B cell (primary cell): ENCODE data around the gene OXNAD1. TPM values are rescaled to one million over a fixed set of nuclear protein-coding genes. Genes with fewer than 3 reads are reported as not detected.

Experiments
- ATAC-seq: fragments of 200-7000 bp; cut with Tn5 transposase; one replicate; pipeline ENCODE4 v1.10.0; 2021; ENCODE audit warnings: low read depth, mild to moderate bottlenecking, moderate number of reproducible peaks, moderate library complexity
- CTCF ChIA-PET: fragments of 350-600 bp; sonication (Branson Sonifier 250); formaldehyde crosslinking; loops from one replicate; lab custom pipeline; 2021; ENCODE audit warnings: antibody characterized with exemption, inconsistent platforms; lab: Charles Lee
- POLR2A ChIA-PET: fragments of 350-600 bp; sonication (Branson Sonifier 250); formaldehyde crosslinking; loops from one replicate; lab custom pipeline; 2021; ENCODE audit warnings: antibody characterized with exemption; lab: Charles Lee
- DNase-seq: peaks from one replicate; pipeline ENCODE4 v3.0.0; 2013
- H2AFZ ChIP-seq: 2 replicates; pipeline ENCODE4 v1.6.1; 2012; ENCODE audit warnings: mild to moderate bottlenecking, low read depth, low read length; ENCODE audit not compliant: insufficient read depth, poor library complexity, severe bottlenecking
- H3K27ac ChIP-seq, 2 donors: 1 replicate in 1 of 2; 2 replicates in 1 of 2; pipeline ENCODE4 v1.5.1; 2012 to 2013; ENCODE audit warnings: low read length in 2 of 2, mild to moderate bottlenecking in 2 of 2, moderate library complexity in 1 of 2
- H3K27me3 ChIP-seq, 4 experiments: fragments of 200-600 bp in 1 of 4; sonication (generic) in 1 of 4; replicated peaks in 1 of 4; 1 replicate in 2 of 4; 2 replicates in 2 of 4; pipeline versions ENCODE4 v1.6.1 to v1.7.0; 2013 to 2016; ENCODE audit warnings: low read length in 3 of 4, mild to moderate bottlenecking in 2 of 4, mixed read lengths in 1 of 4, moderate library complexity in 1 of 4; ENCODE audit not compliant: insufficient read depth in 4 of 4, control insufficient read depth in 3 of 4; ENCODE audit errors: control extremely low read depth in 1 of 4
- H3K36me3 ChIP-seq, 2 experiments: replicated peaks in 1 of 2; 1 replicate in 1 of 2; 2 replicates in 1 of 2; pipeline versions ENCODE4 v1.6.1 to v1.7.1; 2013; ENCODE audit warnings: low read length in 1 of 2; ENCODE audit not compliant: insufficient read depth in 2 of 2, control insufficient read depth in 1 of 2; ENCODE audit errors: control extremely low read depth in 1 of 2, extremely low read depth in 1 of 2
- H3K4me1 ChIP-seq, 2 donors: fragments of 200-600 bp in 1 of 2; sonication (generic) in 1 of 2; 1 replicate in 1 of 2; 2 replicates in 1 of 2; pipeline versions ENCODE4 v1.5.1 to v1.6.1; 2013 to 2017; ENCODE audit warnings: low read length in 2 of 2; ENCODE audit not compliant: control insufficient read depth in 2 of 2, insufficient read depth in 2 of 2
- H3K4me2 ChIP-seq: replicated peaks from 2 replicates; pipeline ENCODE3; 2012; ENCODE audit warnings: mild to moderate bottlenecking, low read depth, low read length; ENCODE audit not compliant: poor library complexity, severe bottlenecking
- H3K4me3 ChIP-seq, 5 experiments: fragments of 200-600 bp in 1 of 5; sonication (generic) in 1 of 5; 1 replicate in 3 of 5; 2 replicates in 2 of 5; pipeline versions ENCODE4 v1.5.1 to v1.7.0; 2011 to 2016; ENCODE audit warnings: low read length in 4 of 5, mild to moderate bottlenecking in 4 of 5, low read depth in 2 of 5, control low read depth in 1 of 5, moderate library complexity in 1 of 5; ENCODE audit not compliant: insufficient read depth in 1 of 5; ENCODE audit errors: control extremely low read depth in 1 of 5, extremely low read depth in 1 of 5
- H3K79me2 ChIP-seq: fragments of 200-600 bp; sonication (generic); one replicate; pipeline ENCODE4 v1.6.0; 2016; ENCODE audit warnings: low read length; ENCODE audit not compliant: control insufficient read depth, insufficient read depth
- H3K9ac ChIP-seq: fragments of 200-600 bp; sonication (generic); 2 replicates; pipeline ENCODE4 v1.6.1; 2017; ENCODE audit warnings: mild to moderate bottlenecking, low read length, moderate library complexity
- H3K9me3 ChIP-seq, 3 donors: one replicate each; pipeline versions ENCODE4 v1.6.1 to v1.7.1; 2013; ENCODE audit warnings: low read length in 2 of 3; ENCODE audit not compliant: control insufficient read depth in 2 of 3, insufficient read depth in 1 of 3; ENCODE audit errors: control extremely low read depth in 1 of 3
- H4K20me1 ChIP-seq: 2 replicates; pipeline ENCODE4 v1.6.0; 2012; ENCODE audit warnings: mild to moderate bottlenecking, low read length; ENCODE audit not compliant: insufficient read depth, control insufficient read depth, poor library complexity, severe bottlenecking
- H3K27ac Mint-ChIP-seq: one replicate; pipeline ENCODE4 v1.8.0; 2021; ENCODE audit warnings: mixed read lengths
- H3K27me3 Mint-ChIP-seq: one replicate; pipeline ENCODE4 v1.8.0; 2021; ENCODE audit warnings: mixed read lengths
- H3K4me1 Mint-ChIP-seq: one replicate; pipeline ENCODE4 v1.8.0; 2021; ENCODE audit warnings: mixed read lengths
- H3K4me3 Mint-ChIP-seq: one replicate; pipeline ENCODE4 v1.8.0; 2021; ENCODE audit warnings: mixed read lengths
- H3K9me3 Mint-ChIP-seq: one replicate; pipeline ENCODE4 v1.8.0; 2022; ENCODE audit warnings: mixed read lengths; ENCODE audit not compliant: insufficient read depth
- EZH2 ChIP-seq: IDR thresholded peaks from 2 replicates; pipeline ENCODE4 v1.6.1; 2012; ENCODE audit warnings: borderline replicate concordance, low read depth, mild to moderate bottlenecking, moderate library complexity, low read length; ENCODE audit not compliant: insufficient read depth, poor library complexity, severe bottlenecking
- WGBS: methylation state at CpG from one replicate; pipeline ENCODE4 v1.1.5; 2013; ENCODE audit warnings: missing lambda C conversion rate; ENCODE audit not compliant: insufficient coverage; 5-methylcytosine and 5-hydroxymethylcytosine counted together
- intact Hi-C: fragments of 100-400 bp; cut with micrococcal nuclease; formaldehyde crosslinking; loops from one replicate; pipeline ENCODE4 v1.10.0; 2022
- polyA plus RNA-seq: library from polyadenylated mRNA; depleted of rRNA; stranded (reverse); fragments of >200 nt; gene quantifications from 2 replicates; pipeline ENCODE4 v1.2.3, GENCODE V29; 2012
- total RNA-seq, 2 donors: library from RNA; stranded (reverse); fragments of 120-200 nt in 1 of 2; gene quantifications; 1 replicate in 1 of 2; 2 replicates in 1 of 2; pipeline versions ENCODE4 v1.2.3 to v1.2.4, GENCODE V29; 2013 to 2022
- TF ChIP-seq, protein P1 (sequence below): fragments of 200-600 bp; IDR thresholded peaks from one replicate; pipeline ENCODE4 v1.8.0; 2022; ENCODE audit warnings: antibody characterized with exemption, mild to moderate bottlenecking

The OXNAD1 gene
- total and polyA plus RNA-seq, 2 donors (not counting 1 experiment from before 2014, with no cell fraction given) = 4.0 to 12.3 TPM

DNA sequence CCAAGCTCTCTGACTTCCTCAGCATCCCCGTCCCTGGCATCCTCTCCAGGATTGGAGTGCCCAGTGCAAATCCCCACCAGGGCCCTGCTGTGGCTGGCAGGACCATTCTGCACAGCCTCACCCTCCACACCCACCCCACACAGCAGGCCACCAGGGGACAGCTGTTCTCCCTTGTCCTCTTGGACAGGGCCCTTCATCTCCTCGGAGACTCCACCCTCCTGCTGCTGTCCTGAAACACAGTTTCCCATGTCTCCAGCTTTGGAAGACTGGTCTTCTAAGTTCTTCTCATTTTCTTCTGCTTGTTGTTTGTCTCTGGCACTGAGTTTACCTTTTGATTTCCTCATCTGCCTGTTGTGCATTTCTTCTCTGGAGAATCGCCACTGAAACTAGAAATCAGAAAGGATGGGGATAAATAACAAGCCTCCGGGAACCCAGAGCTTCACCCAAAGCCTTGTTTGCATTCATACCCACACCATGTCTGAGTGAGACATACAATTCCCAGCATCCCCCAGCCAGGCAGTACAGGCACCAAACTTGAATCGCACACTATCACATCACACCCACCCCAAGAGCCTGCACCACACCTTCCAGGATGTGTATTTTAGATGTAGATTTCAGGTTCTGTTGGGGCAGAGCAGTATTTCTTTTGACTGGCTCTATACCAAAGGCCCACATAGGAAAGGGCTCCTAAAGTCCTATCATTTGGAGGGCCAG, 52.0 kb downstream of the OXNAD1 start:
- no peaks in the 10 kb centered on the region for H3K9me3 Mint-ChIP-seq
- H3K36me3 ChIP-seq = peaks cover 2 to 67% of the 10 kb centered on the region in 2 experiments
- peaks cover 7% of the 10 kb centered on the region for H3K79me2 ChIP-seq
- no peak overlapping the region for H2AFZ ChIP-seq
- peaks cover 7% of the 10 kb centered on the region for H3K4me1 Mint-ChIP-seq
- no peak for ATAC-seq
- no peak overlapping the region for H3K4me2 ChIP-seq
- no peak overlapping the region for H3K4me3 ChIP-seq
- WGBS = 98% methylated on average over 3 of the region's 5 CpGs
- H3K27me3 Mint-ChIP-seq = no peaks in the 10 kb centered on the region
- no peaks in the 10 kb centered on the region for H4K20me1 ChIP-seq
- DNase-seq = no peak
- intact Hi-C loops = no loop called here
- peaks cover 7 to 9% of the 10 kb centered on the region in 2 donors for H3K4me1 ChIP-seq
- H3K9me3 ChIP-seq = no peaks in the 10 kb centered on the region
- TF ChIP-seq EZH2 = no peak
- TF ChIP-seq, protein P1, sequence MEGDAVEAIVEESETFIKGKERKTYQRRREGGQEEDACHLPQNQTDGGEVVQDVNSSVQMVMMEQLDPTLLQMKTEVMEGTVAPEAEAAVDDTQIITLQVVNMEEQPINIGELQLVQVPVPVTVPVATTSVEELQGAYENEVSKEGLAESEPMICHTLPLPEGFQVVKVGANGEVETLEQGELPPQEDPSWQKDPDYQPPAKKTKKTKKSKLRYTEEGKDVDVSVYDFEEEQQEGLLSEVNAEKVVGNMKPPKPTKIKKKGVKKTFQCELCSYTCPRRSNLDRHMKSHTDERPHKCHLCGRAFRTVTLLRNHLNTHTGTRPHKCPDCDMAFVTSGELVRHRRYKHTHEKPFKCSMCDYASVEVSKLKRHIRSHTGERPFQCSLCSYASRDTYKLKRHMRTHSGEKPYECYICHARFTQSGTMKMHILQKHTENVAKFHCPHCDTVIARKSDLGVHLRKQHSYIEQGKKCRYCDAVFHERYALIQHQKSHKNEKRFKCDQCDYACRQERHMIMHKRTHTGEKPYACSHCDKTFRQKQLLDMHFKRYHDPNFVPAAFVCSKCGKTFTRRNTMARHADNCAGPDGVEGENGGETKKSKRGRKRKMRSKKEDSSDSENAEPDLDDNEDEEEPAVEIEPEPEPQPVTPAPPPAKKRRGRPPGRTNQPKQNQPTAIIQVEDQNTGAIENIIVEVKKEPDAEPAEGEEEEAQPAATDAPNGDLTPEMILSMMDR = no peak
- CTCF ChIA-PET = interaction anchor here (1.1 to 2.5 kb wide), 2 partner anchors 17 to 26 kb away, joined by 3 to 8 read pairs; no protein-coding TSS in a partner anchor
- POLR2A ChIA-PET = interaction anchor here (0.6 kb wide), 1 partner anchor 38 kb away, joined by 3 read pairs; no protein-coding TSS in a partner anchor
- H3K4me3 Mint-ChIP-seq = no peak overlapping the region
- no peak overlapping the region for H3K27ac Mint-ChIP-seq
- no peak overlapping the region for H3K27ac ChIP-seq
- no peak overlapping the region for H3K9ac ChIP-seq
- H3K27me3 ChIP-seq = no peaks in the 10 kb centered on the region

DNA sequence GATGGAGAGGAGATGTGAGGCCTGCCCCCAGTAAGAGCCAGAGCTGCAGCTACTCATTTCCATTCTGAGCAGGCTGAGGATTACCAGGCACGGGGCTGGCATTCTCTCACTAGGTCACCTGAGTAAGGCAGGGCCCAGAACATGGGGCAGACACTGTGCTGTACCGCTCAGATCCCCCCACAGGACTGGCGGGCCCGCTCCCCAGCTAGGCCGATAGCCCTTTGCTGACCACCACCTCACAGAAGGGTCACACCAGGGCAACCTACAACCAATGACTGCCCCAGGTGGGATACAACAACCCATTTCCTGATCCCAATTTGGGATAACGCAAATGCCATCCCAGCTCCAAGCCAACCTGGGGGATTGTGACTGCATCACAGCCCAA, 52.5 kb downstream of the OXNAD1 start:
- no peak overlapping the region for H3K9ac ChIP-seq
- 99% methylated on average over 6 of the region's 6 CpGs for WGBS
- no peak overlapping the region for H2AFZ ChIP-seq
- no peak overlapping the region for H3K27ac ChIP-seq
- no peaks in the 10 kb centered on the region for H3K9me3 ChIP-seq
- POLR2A ChIA-PET = interaction anchor here (0.6 kb wide), 1 partner anchor 37 kb away, joined by 3 read pairs; no protein-coding TSS in a partner anchor
- H4K20me1 ChIP-seq = no peaks in the 10 kb centered on the region
- DNase-seq (no peak), ATAC-seq (no peak)
- H3K36me3 ChIP-seq = peaks cover 2 to 71% of the 10 kb centered on the region in 2 experiments
- Mint-ChIP-seq H3K27ac (no peak overlapping the region), H3K27me3 (no peaks in the 10 kb centered on the region), H3K9me3 (no peaks in the 10 kb centered on the region), H3K4me3 (no peak overlapping the region), H3K4me1 (peaks cover 1% of the 10 kb centered on the region)
- peaks cover 1 to 4% of the 10 kb centered on the region in 2 donors for H3K4me1 ChIP-seq
- H3K79me2 ChIP-seq = peaks cover 7% of the 10 kb centered on the region
- intact Hi-C loops = no loop called here
- H3K27me3 ChIP-seq = no peaks in the 10 kb centered on the region
- no peak for TF ChIP-seq EZH2
- TF ChIP-seq, protein P1 = no peak
- no peak overlapping the region for H3K4me3 ChIP-seq
- no peak overlapping the region for H3K4me2 ChIP-seq
- CTCF ChIA-PET = interaction anchor here (1.1 to 2.5 kb wide), 3 partner anchors 15 to 27 kb away, joined by 3 to 8 read pairs (median 3); no protein-coding TSS in a partner anchor
